GM21390 (cell line): ENCODE measurements around the gene TOGARAM1.
A peak's percentile ranks its signal among the peaks of the same experiment; 100 is the strongest.

Experiments
- ATAC-seq: cut with Tn5 transposase; IDR thresholded peaks from one replicate; pipeline ENCODE4 v1.9.1; 2021; ENCODE audit not compliant: unreplicated experiment

TOGARAM1 gene

DNA sequence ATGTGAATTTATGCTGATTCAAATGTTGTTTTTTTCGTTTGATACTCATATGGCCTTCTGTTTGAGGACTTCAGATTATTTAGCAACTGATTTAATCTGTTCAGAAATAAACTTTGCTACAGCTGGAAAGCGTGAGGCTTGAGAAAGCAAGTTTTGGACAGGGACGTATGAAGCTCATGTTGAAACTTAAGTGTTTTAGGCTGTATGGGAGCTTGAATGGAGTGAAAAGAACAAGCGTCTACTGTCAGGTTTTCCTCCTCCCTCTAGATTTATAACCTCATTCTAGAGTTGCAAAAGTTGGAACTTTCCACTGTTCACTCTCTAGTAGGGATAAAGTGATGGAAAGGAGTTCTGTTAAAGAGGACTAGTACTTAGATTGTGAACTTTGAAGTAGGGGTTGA lies 123.0 kb downstream of the TOGARAM1 start:
- ATAC-seq = no peak

DNA sequence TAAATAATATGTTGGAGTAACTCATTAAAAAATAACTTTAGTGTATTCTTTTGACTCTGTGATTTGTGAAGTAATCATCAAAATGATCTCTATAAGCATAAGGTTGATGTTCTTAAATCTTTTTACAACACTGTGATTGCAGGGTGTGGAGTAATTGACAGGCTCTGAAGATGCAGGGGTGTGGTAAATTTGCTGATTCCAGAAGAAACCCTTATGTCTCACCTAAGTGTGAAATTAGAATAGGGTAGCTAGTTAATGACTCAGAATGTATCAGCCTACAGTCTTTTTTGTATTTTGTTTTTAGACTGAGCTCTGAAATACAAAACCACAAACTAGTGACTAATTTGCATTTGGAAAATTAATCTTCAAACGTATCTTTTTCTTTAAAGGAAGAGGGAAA lies 127.8 kb downstream of the TOGARAM1 start:
- peak; percentile 67 for ATAC-seq

DNA sequence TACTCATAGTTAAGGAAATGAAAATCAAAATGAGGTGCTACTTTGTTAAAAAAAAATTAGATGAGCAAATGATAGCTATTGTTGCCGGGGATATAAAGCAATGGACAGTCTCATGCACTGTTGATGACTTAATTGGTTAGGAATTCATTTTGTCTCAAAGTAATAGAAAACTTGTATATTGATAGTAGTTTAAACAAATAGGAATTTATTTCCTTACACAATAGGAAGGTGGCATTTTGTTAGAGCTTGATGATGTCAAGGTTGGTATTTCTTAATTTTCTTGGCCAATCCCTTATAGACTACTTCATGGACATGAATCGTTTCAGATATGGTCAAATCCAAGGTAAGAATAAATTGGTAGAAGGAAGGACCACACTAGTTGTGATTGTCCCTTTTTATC lies 129.7 kb downstream of the TOGARAM1 start:
- ATAC-seq = no peak

GRCh38 chr14:45094275-45094674 lies 132.3 kb downstream of the TOGARAM1 start:
- no peak for ATAC-seq

DNA sequence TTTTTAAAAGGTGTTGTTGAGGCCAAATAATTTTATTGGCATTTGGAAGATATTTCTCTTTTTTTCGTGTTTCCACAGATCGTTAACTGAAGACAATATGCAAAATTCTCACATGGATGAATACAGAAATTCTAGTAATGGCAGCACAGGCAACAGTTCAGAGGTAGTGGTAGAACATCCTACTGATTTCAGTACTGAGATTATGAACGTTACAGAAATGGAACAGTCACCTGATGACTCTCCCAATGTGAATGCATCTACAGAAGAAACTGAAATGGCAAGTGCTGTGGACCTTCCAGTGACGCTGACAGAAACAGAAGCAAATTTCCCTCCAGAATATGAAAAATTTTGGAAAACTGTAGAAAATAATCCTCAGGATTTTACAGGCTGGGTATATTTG lies 133.2 kb downstream of the TOGARAM1 start:
- no peak for ATAC-seq

DNA sequence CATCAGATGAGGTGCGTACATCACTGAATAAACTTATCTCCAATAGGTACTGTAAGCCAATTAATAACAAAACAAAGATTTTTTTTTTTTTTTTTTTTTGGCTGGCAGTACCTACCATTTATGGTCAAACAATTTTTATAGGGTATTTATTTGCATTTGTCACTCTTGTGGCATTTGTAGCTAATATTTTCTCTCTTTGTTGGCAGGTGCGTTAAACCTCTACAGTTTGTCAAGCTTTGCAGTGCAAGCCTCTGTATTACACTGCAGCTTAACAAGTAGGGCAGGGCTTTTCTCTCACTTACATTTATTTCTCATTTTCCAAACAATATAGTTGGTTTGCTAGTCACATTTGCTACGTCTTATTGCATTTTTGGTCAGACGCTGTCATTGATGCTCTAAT lies 134.2 kb downstream of the TOGARAM1 start:
- no peak for ATAC-seq

GRCh38 chr14:45103806-45104205 lies 141.8 kb downstream of the TOGARAM1 start:
- no peak for ATAC-seq

- no peak for ATAC-seq
These were observed 142.6 kb downstream of the TOGARAM1 start for GRCh38 chr14:45104561-45104960.

GRCh38 chr14:45112896-45113781 lies 151.1 kb downstream of the TOGARAM1 start:
- ATAC-seq = no peak

GRCh38 chr14:45114327-45114726 lies 152.3 kb downstream of the TOGARAM1 start:
- ATAC-seq = no peak

GRCh38 chr14:45118594-45118993 lies 156.6 kb downstream of the TOGARAM1 start:
- no peak for ATAC-seq

DNA sequence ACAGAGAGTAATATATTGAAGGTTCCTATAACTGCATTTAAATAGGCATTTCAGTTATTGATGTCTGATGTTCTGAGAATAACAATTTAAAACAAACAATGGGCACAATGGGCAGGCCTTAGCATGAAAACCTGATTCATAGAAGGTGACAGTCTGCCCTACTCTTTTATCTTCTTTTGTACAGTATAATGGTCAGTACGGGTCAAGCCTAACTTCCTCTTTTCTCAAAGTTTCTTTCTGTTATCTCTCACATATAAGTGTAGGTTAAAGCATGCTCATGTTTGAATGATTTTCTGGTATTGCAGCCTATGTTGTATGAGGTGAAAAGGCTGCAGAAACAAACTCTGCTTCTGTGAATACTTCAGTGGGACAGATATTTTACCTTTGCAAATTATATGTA lies 158.1 kb downstream of the TOGARAM1 start:
- ATAC-seq = no peak

DNA sequence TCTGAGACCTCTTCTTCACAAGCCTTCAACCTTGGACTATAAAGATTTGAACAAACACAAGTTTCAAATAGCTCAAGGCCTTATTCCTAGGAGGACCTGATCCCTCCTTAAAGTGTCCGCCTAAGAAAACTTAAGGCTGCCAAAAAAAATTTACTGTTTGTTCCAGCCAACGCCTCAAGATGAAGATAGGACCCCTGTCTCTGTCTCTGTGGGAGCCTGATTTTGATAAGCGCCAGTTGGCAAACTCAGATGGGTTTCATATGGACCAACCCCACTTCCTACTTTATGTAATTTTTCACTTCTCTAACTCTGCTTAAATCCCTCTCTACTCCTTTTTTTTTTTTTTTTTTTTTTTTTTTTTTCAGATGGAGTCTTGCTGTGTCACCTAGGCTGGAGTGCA lies 161.3 kb downstream of the TOGARAM1 start:
- ATAC-seq = no peak
